ENCODE results near the gene KCTD16.

DNA sequence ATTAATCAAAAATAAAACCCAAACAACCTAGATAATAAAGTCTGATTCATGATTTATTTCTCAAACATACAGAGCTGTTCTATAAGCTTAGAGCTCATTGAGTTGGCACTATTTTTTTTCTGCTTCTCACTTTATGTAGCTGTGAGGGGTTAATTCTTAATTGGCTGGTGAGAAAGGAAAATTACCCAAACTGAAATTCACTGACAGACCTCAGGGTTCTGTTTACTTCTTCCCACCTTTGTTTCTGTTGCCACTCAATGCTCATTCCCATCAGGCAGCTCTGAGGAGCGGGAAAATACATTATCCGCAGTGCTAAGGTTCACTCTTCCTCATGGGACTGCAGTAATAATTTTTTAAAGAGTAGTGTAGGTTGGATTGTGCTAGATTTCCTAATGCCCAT is 139.9 kb downstream of the KCTD16 start:
- TF ChIP-seq, protein P1, sequence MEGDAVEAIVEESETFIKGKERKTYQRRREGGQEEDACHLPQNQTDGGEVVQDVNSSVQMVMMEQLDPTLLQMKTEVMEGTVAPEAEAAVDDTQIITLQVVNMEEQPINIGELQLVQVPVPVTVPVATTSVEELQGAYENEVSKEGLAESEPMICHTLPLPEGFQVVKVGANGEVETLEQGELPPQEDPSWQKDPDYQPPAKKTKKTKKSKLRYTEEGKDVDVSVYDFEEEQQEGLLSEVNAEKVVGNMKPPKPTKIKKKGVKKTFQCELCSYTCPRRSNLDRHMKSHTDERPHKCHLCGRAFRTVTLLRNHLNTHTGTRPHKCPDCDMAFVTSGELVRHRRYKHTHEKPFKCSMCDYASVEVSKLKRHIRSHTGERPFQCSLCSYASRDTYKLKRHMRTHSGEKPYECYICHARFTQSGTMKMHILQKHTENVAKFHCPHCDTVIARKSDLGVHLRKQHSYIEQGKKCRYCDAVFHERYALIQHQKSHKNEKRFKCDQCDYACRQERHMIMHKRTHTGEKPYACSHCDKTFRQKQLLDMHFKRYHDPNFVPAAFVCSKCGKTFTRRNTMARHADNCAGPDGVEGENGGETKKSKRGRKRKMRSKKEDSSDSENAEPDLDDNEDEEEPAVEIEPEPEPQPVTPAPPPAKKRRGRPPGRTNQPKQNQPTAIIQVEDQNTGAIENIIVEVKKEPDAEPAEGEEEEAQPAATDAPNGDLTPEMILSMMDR (IDR thresholded peaks at IDR 0.05), result no peak
- no peak for TF ChIP-seq POLR2A (IDR thresholded peaks at IDR 0.05)
